Measurements from ENCODE around the gene CABLES2.
A peak's percentile ranks its signal among the peaks of the same experiment; 100 is the strongest.

CABLES2 gene

GRCh38 chr20:62409086-62409853, 2.2 kb upstream of the CABLES2 start:
- H3K4me3 ChIP-seq (ENCODE audit: low read depth, low read length) = no peak overlapping the region
- in situ Hi-C loops (cut with HindIII; ENCODE audit: low sequenced_read_pairs) = no loop called here
- no peak for DNase-seq (ENCODE audit: low read depth)
- TF ChIP-seq CTCF (IDR thresholded peaks at IDR 0.05; ENCODE audit: low read depth, low read length, missing control alignments) = no peak

- no peak overlapping the region for H3K4me3 ChIP-seq (ENCODE audit: low read depth, low read length)
- in situ Hi-C loops (cut with HindIII; ENCODE audit: low sequenced_read_pairs) = no loop called here
- no peak for DNase-seq (ENCODE audit: low read depth)
- no peak for TF ChIP-seq CTCF (IDR thresholded peaks at IDR 0.05; ENCODE audit: low read depth, low read length, missing control alignments)
Measured at GRCh38 chr20:62408640-62409039, 1.6 kb upstream of the CABLES2 start.

- no peak overlapping the region for H3K4me3 ChIP-seq (ENCODE audit: low read depth, low read length)
- no peak for TF ChIP-seq CTCF (IDR thresholded peaks at IDR 0.05; ENCODE audit: low read depth, low read length, missing control alignments)
- in situ Hi-C loops (cut with HindIII; ENCODE audit: low sequenced_read_pairs) = no loop called here
- DNase-seq (ENCODE audit: low read depth) = no peak
Measured at GRCh38 chr20:62408055-62408454, 970 bp upstream of the CABLES2 start.

- TF ChIP-seq CTCF (IDR thresholded peaks at IDR 0.05; ENCODE audit: low read depth, low read length, missing control alignments) = no peak
- in situ Hi-C loops (cut with HindIII; ENCODE audit: low sequenced_read_pairs) = no loop called here
- DNase-seq (ENCODE audit: low read depth) = no peak
Measured at GRCh38 chr20:62406635-62407176, 379 bp downstream of the CABLES2 start.

DNA sequence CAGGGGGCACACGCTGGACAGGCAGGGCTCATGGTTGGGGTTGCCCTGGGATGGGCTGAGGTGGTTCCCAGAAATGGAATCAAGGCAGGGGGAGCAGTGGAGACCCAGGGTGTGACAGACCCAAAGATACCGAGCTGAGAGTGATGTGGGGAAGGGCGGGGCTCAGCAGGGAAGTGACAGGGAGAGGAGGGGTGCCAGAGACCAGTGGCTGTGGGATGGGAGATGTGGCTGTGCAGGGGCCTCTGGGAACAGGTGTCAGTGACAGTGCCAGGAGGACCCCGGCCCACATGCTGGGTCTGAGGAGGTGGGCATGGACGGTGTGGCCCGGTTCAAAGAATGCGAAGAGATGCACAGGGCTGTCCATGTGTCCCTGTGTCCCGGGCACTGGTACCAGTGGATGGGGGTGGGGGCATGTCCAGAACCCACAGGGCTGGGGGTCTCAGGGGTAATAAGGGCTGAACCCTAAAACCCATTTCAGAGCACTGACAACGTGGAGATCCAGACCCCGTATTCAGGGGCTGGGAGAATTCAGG, 1.0 kb downstream of the CABLES2 start:
- no peak for DNase-seq (ENCODE audit: low read depth)
- peak overlapping the region; percentile 54 for H3K4me3 ChIP-seq (ENCODE audit: low read depth, low read length)
- no peak for TF ChIP-seq CTCF (IDR thresholded peaks at IDR 0.05; ENCODE audit: low read depth, low read length, missing control alignments)
- in situ Hi-C loops (cut with HindIII; ENCODE audit: low sequenced_read_pairs) = no loop called here

More at GRCh38 chr20:62406635-62407176, 379 bp downstream of the CABLES2 start:
- peak overlapping the region; percentile 54 for H3K4me3 ChIP-seq (ENCODE audit: low read depth, low read length)

DNA sequence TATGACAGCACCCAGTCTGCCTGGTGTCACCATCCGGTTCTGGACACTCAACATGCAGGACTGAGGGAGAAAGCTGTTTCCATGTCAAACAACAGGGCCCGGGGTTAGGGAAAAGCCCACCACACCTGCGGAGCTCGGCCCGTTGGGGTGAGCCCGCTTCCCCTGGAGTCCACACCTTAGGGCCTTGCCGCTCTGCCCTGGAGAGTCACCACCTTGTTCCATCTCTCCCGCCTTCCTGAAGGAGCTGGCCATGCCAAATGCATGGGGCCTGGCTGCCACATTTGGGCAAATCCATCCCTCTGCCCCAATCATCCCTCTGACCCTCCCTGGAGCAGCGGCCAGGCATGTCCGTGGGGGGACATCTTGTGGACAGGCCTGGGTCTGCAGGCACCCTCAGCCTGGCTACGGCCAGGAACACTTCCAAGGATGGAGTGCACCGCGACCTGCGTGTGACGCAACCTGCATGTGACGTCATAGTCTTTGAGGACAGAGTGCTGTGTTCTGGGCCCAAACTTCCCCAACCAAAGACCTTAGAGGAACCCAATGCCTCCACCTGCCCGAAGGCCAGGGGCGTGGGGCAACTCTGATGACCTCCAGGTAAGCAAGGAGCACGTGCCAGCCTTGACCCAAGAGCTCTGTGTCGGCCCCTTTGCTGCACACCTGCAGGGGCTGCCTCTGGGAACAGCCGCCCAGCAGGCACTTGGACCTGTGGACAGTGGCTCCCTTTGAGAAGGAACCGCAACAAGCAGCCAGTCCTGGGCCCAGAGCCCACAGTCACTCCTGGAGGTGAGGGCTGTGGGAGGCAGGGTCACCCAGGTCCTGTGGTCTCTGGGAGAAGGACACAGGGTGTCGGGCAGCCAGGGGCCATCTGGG, 1.7 kb downstream of the CABLES2 start:
- DNase-seq (ENCODE audit: low read depth) = peak; percentile 27
- in situ Hi-C loops (cut with HindIII; ENCODE audit: low sequenced_read_pairs) = no loop called here
- H3K4me3 ChIP-seq (ENCODE audit: low read depth, low read length) = no peak overlapping the region
- peak; percentile 74 for TF ChIP-seq CTCF (IDR thresholded peaks at IDR 0.05; ENCODE audit: low read depth, low read length, missing control alignments)

All from astrocyte of the cerebellum (primary cell).